GF-D8 (cell line): Measurements from ENCODE around the gene DCN.
A peak's percentile ranks its signal among the peaks of the same experiment; 100 is the strongest.

ENCODE experiments used
- DNase-seq: peaks from one replicate; lab custom pipeline; 2025; lab: John Stamatoyannopoulos, UW

The DCN gene

GRCh38 chr12:91100906-91101305, 81.7 kb downstream of the DCN start:
- DNase-seq, result no peak

DNA sequence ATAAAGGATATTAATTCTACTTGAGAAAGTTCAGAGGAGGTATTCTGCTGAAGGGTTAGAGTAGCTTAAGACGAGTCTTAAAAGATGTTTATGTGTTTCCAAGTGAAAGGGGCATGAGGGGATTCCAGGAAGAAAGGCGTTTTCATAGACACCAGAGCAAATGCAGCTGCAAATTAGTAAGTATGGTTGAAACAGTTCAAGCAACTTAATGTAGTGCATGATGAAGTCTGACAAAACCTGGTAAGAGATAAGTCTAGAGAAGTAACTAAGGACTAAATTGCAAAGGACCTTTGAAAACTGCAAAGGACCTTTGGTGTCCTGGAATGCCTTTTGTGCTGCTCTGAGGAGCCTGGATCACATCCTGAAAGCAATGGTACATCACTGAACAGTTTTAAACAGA, 82.8 kb downstream of the DCN start:
- no peak for DNase-seq

- peak; percentile 44 for DNase-seq
These were observed 83.3 kb downstream of the DCN start for GRCh38 chr12:91099341-91099740.

- DNase-seq, result peak; percentile 41
These were observed 83.7 kb downstream of the DCN start for GRCh38 chr12:91098941-91099340.

DNA sequence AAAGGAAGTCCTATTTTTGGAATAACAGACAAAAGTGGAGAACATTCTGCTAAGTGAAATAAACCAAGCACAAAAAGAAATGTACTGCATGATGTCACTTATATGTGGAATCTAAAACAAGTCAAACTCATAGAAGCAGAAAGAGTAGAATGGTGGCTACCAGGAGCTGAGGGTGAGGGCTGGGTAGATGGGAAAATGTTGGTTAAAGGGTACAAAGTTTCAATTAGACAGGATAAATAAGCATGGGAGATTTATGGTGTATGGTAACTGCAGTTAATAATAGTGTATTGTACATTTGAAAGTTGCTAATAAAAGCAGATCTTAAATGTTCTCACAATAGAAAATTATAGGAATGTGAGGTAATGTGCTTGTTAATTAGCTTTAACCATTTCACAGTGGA, 84.2 kb downstream of the DCN start:
- DNase-seq, result no peak

GRCh38 chr12:91094957-91095356, 87.7 kb downstream of the DCN start:
- no peak for DNase-seq

- DNase-seq, result no peak
These were observed 88.5 kb downstream of the DCN start for GRCh38 chr12:91094032-91094662.

- no peak for DNase-seq
These were observed 89.3 kb downstream of the DCN start for GRCh38 chr12:91093341-91093740.

- no peak for DNase-seq
These were observed 90.5 kb downstream of the DCN start for GRCh38 chr12:91091916-91092715.
